HFF-Myc (cell line): ENCODE data around the gene RAB1B.

Source experiments
- DNase-seq: peaks from one replicate; pipeline ENCODE4 v3.0.0-alpha.2; 2011; ENCODE audit warnings: low read depth; ENCODE audit errors: extremely low read depth
- H3K4me3 ChIP-seq: replicated peaks from 2 replicates; pipeline ENCODE4 v1.5.1; 2011; ENCODE audit warnings: low read depth, mild to moderate bottlenecking, control low read depth, low read length
- CTCF ChIP-seq: IDR thresholded peaks from 2 replicates; pipeline ENCODE4 v1.5.1; 2012; ENCODE audit warnings: mild to moderate bottlenecking, low read depth, low read length, control low read depth; ENCODE audit errors: missing control alignments

Gene RAB1B

GRCh38 chr11:66230156-66230555 lies 38.3 kb upstream of the RAB1B start:
- H3K4me3 ChIP-seq = no peak overlapping the region
- TF ChIP-seq CTCF = no peak
- DNase-seq = no peak

GRCh38 chr11:66230978-66231377 lies 37.5 kb upstream of the RAB1B start:
- TF ChIP-seq CTCF = no peak
- H3K4me3 ChIP-seq = no peak overlapping the region
- no peak for DNase-seq

DNA sequence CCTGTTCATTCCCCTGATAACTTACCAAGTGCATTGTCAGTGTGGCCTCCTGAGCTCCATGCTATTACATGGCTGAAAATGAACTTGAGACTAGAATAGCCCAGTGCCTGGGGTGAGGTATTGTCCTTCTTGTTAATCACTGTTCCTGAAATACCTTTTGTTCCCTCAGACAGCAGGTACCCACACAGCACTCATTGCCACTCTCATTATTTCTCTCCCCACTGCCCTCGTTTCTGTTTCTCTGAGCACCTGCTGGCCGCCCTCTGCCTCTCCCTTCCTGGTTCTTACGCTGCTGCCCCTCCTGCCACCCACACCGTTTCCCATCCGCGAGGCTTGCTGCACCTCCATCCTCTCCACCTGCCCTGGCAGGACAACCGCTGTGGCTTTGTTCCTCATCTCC lies 36.9 kb upstream of the RAB1B start:
- H3K4me3 ChIP-seq = no peak overlapping the region
- TF ChIP-seq CTCF = no peak
- no peak for DNase-seq

DNA sequence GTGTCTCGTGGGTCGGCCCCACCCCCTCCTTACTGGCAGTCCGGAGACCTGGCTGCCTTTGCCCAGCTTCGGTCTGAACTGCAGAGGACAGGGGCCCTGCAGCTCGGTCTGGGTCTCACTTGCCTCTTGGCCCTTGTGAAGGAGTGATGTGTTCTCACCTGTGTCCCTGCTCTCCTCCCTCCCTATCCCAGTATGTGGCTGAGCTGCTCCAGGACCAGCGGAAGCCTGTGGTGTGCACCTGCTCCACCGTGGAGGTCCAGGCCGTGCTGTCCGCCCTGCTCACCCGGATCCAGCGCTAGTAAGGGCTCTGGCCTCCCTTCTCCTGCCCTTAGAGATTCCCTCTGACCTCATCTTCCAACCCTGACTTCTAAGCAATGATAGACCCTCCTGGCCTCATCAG lies 35.7 kb upstream of the RAB1B start:
- no peak for DNase-seq
- H3K4me3 ChIP-seq = no peak overlapping the region
- no peak for TF ChIP-seq CTCF

- TF ChIP-seq CTCF = no peak
- DNase-seq = no peak
- H3K4me3 ChIP-seq = no peak overlapping the region
These were observed 35.1 kb upstream of the RAB1B start for GRCh38 chr11:66233301-66233700.

GRCh38 chr11:66235141-66235540 lies 33.3 kb upstream of the RAB1B start:
- DNase-seq = no peak
- no peak overlapping the region for H3K4me3 ChIP-seq
- TF ChIP-seq CTCF = no peak

DNA sequence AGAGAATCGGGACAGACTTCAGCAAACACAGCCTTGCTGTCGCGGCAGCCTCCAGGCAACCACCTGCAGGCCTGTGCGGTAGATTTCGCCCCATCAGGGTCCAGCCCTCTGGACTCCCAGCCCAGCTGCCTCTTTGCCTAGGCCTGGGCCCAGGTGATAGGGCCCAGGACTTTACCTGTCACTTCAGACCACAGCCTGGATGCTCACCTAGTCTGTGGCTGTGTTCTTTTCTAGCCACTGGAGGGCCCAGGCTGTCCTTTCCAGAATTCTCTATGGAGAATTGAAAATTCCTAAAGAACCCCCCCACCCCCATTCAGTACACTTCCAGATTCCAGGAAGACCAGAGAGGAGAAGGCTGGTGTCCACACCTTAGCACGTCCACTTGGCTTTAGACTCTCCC lies 30.6 kb upstream of the RAB1B start:
- no peak for DNase-seq
- TF ChIP-seq CTCF = no peak
- no peak overlapping the region for H3K4me3 ChIP-seq
